ENCODE data around the gene MRPL57.

GRCh38 chr13:21133077-21133476 is 43.4 kb upstream of the MRPL57 start:
- TF ChIP-seq CTCF (IDR thresholded peaks at IDR 0.05): no peak
- no peak for TF ChIP-seq POLR2A (IDR thresholded peaks at IDR 0.05)

Data from Peyer's patch (tissue), 4 donors.